ENCODE results near the gene ATAD2B. TPM values are rescaled to one million over a fixed set of nuclear protein-coding genes. Genes with fewer than 3 reads are reported as not detected.

Gene ATAD2B
- total RNA-seq, 4 donors from 2014 or later, result 22.9 to 34.9 (median 28.5) TPM

- TF ChIP-seq CTCF (IDR thresholded peaks at IDR 0.05; ENCODE audit: low read depth), result no peak
Observed at GRCh38 chr2:23745068-23745725, 181.7 kb downstream of the ATAD2B start.

GRCh38 chr2:23734416-23734815 is 192.5 kb downstream of the ATAD2B start:
- no peak for TF ChIP-seq CTCF (IDR thresholded peaks at IDR 0.05; ENCODE audit: low read depth)

GRCh38 chr2:23722255-23722654 is 204.7 kb downstream of the ATAD2B start:
- no peak for TF ChIP-seq CTCF (IDR thresholded peaks at IDR 0.05; ENCODE audit: low read depth)

- no peak for TF ChIP-seq CTCF (IDR thresholded peaks at IDR 0.05; ENCODE audit: low read depth)
Observed at GRCh38 chr2:23721454-23721826, 205.5 kb downstream of the ATAD2B start.

- no peak for TF ChIP-seq CTCF (IDR thresholded peaks at IDR 0.05; ENCODE audit: low read depth)
Observed at GRCh38 chr2:23720705-23721453, 206.0 kb downstream of the ATAD2B start.

GRCh38 chr2:23719716-23720115 is 207.2 kb downstream of the ATAD2B start:
- no peak for TF ChIP-seq CTCF (IDR thresholded peaks at IDR 0.05; ENCODE audit: low read depth)

- TF ChIP-seq CTCF (IDR thresholded peaks at IDR 0.05; ENCODE audit: low read depth), result no peak
Observed at GRCh38 chr2:23718931-23719700, 207.8 kb downstream of the ATAD2B start.
